OCI-LY1 (cell line): ENCODE measurements around the gene NABP1.
A peak's percentile ranks its signal among the peaks of the same experiment; 100 is the strongest.

Experiments
- H2AFZ ChIP-seq: fragments of 200-600 bp; sonication (generic), shearing (Covaris generic); 2 replicates; pipeline ENCODE4 v1.6.0; 2014; ENCODE audit warnings: antibody characterized with exemption, mild to moderate bottlenecking, low read length
- H3F3A ChIP-seq: fragments of 200-600 bp; sonication (generic), shearing (Covaris generic); 2 replicates; pipeline ENCODE4 v1.6.0; 2014; ENCODE audit warnings: mild to moderate bottlenecking, antibody characterized with exemption, low read length, moderate library complexity; ENCODE audit not compliant: insufficient read depth
- H3K27ac ChIP-seq: fragments of 200-600 bp; sonication (generic); 2 replicates; pipeline ENCODE4 v1.5.1; 2014; ENCODE audit warnings: low read length, mixed run types, mild to moderate bottlenecking, low read depth; ENCODE audit not compliant: poor library complexity, severe bottlenecking
- H3K27me3 ChIP-seq: fragments of 200-600 bp; sonication (generic); 2 replicates; pipeline ENCODE4 v1.6.0; 2014; ENCODE audit warnings: antibody characterized with exemption, mild to moderate bottlenecking, low read length, moderate library complexity; ENCODE audit not compliant: insufficient read depth
- H3K36me3 ChIP-seq: fragments of 200-600 bp; sonication (generic); 2 replicates; pipeline ENCODE4 v1.6.1; 2014; ENCODE audit warnings: mild to moderate bottlenecking, antibody characterized with exemption, low read length, moderate library complexity, mixed read lengths; ENCODE audit not compliant: insufficient read depth
- H3K4me1 ChIP-seq: fragments of 200-600 bp; sonication (generic); 2 replicates; pipeline ENCODE4 v1.5.1; 2014; ENCODE audit warnings: mild to moderate bottlenecking, low read length, moderate library complexity; ENCODE audit not compliant: insufficient read depth, severe bottlenecking
- H3K4me2 ChIP-seq: fragments of 200-600 bp; sonication (generic), shearing (Covaris generic); 2 replicates; pipeline ENCODE4 v1.6.1; 2014; ENCODE audit warnings: low read length
- H3K4me3 ChIP-seq: fragments of 200-600 bp; sonication (generic); 2 replicates; pipeline ENCODE4 v1.5.1; 2014; ENCODE audit warnings: low read length, low read depth, mild to moderate bottlenecking, mixed read lengths; ENCODE audit not compliant: poor library complexity, severe bottlenecking
- H3K79me2 ChIP-seq: fragments of 200-600 bp; shearing (Covaris generic); 2 replicates; pipeline ENCODE4 v1.6.1; 2016; ENCODE audit warnings: mixed run types, low read length, mixed read lengths; ENCODE audit not compliant: insufficient read depth
- H3K9ac ChIP-seq: fragments of 200-600 bp; sonication (generic), shearing (Covaris generic); 2 replicates; pipeline ENCODE4 v1.6.1; 2014; ENCODE audit warnings: mild to moderate bottlenecking, low read length, mixed read lengths
- H3K9me2 ChIP-seq: fragments of 200-600 bp; sonication (generic), shearing (Covaris generic); 2 replicates; pipeline ENCODE4 v1.6.1; 2014; ENCODE audit warnings: low read depth, mild to moderate bottlenecking, low read length, mixed read lengths
- H3K9me3 ChIP-seq: fragments of 200-600 bp; shearing (Covaris generic); 2 replicates; pipeline ENCODE4 v1.6.1; 2014; ENCODE audit warnings: low read length, mixed read lengths
- H4K20me1 ChIP-seq: fragments of 200-600 bp; sonication (generic), shearing (Covaris generic); 2 replicates; pipeline ENCODE4 v1.6.0; 2016; ENCODE audit warnings: mild to moderate bottlenecking, low read length; ENCODE audit not compliant: insufficient read depth
- CTCF ChIP-seq: fragments of 200-600 bp; sonication (generic), shearing (Covaris generic); IDR thresholded peaks from 2 replicates; pipeline ENCODE4 v1.5.1; 2017; ENCODE audit warnings: mild to moderate bottlenecking, antibody characterized with exemption, low read length, moderate library complexity, mixed read lengths
- EZH2 ChIP-seq: fragments of 200-600 bp; sonication (generic), shearing (Covaris generic); IDR thresholded peaks from 2 replicates; pipeline ENCODE4 v1.8.0; 2017; ENCODE audit warnings: borderline replicate concordance, mixed run types, mild to moderate bottlenecking, antibody characterized with exemption, low read length, moderate library complexity, mixed read lengths

NABP1 gene

GRCh38 chr2:191680639-191681038 lies 2.7 kb downstream of the NABP1 start:
- Histone ChIP-seq H3K9me2 (no peaks in the 10 kb centered on the region), H3K9ac (peak overlapping the region; percentile 52), H3K4me1 (peaks cover 48% of the 10 kb centered on the region), H3K36me3 (peaks cover 45% of the 10 kb centered on the region), H3K4me2 (peak overlapping the region; percentile 96), H3K27ac (peak overlapping the region; percentile 59), H3K9me3 (no peaks in the 10 kb centered on the region), H3F3A (no peaks in the 10 kb centered on the region), H4K20me1 (no peaks in the 10 kb centered on the region), H3K4me3 (peak overlapping the region; percentile 89), H3K79me2 (peaks cover 6% of the 10 kb centered on the region; the same call in 1 of the 2 replicates), H2AFZ (no peak overlapping the region), H3K27me3 (no peaks in the 10 kb centered on the region)
- TF ChIP-seq EZH2: no peak
- TF ChIP-seq CTCF: no peak

GRCh38 chr2:191682126-191682525 lies 4.2 kb downstream of the NABP1 start:
- no peak overlapping the region for H3K4me3 ChIP-seq
- H3K27ac ChIP-seq: no peak overlapping the region
- H3K9me3 ChIP-seq: no peaks in the 10 kb centered on the region
- no peak overlapping the region for H3K4me2 ChIP-seq
- H2AFZ ChIP-seq: no peak overlapping the region
- no peaks in the 10 kb centered on the region for H4K20me1 ChIP-seq
- no peaks in the 10 kb centered on the region for H3K9me2 ChIP-seq
- H3K4me1 ChIP-seq: peaks cover 33% of the 10 kb centered on the region
- peaks cover 6% of the 10 kb centered on the region; the same call in 1 of the 2 replicates for H3K79me2 ChIP-seq
- TF ChIP-seq EZH2: no peak
- TF ChIP-seq CTCF: no peak
- H3K9ac ChIP-seq: no peak overlapping the region
- H3K27me3 ChIP-seq: no peaks in the 10 kb centered on the region
- no peaks in the 10 kb centered on the region; the same call in 1 of the 2 replicates for H3F3A ChIP-seq
- H3K36me3 ChIP-seq: peaks cover 60% of the 10 kb centered on the region

DNA sequence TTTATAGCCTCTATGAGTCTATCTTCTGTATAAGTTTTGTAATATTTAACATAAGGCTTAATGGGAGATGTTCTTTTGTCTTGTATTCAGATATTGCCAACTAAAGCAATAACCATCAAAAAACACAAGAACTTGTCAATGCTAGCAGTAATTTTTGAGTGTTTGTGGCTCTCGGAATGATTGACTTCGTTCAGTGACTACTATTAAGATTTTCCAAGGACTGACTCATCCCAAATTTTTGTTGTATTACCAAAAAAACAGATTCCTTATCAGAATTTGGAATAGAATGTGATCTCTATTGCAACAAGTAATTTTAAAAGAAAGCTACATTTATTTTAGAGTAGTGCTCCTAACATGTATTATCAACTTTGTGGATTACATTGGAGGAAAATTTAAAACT lies 8.1 kb downstream of the NABP1 start:
- no peaks in the 10 kb centered on the region for H3K9me2 ChIP-seq
- no peaks in the 10 kb centered on the region for H4K20me1 ChIP-seq
- no peaks in the 10 kb centered on the region; the same call in 1 of the 2 replicates for H3F3A ChIP-seq
- H3K79me2 ChIP-seq: no peaks in the 10 kb centered on the region
- no peaks in the 10 kb centered on the region for H3K27me3 ChIP-seq
- TF ChIP-seq EZH2: no peak
- no peak for TF ChIP-seq CTCF
- peaks cover 72% of the 10 kb centered on the region for H3K36me3 ChIP-seq
- no peaks in the 10 kb centered on the region for H3K9me3 ChIP-seq
- H3K4me2 ChIP-seq: no peak overlapping the region
- H3K9ac ChIP-seq: no peak overlapping the region
- no peak overlapping the region for H3K4me3 ChIP-seq
- H2AFZ ChIP-seq: no peak overlapping the region
- no peak overlapping the region for H3K27ac ChIP-seq
- peaks cover 5% of the 10 kb centered on the region for H3K4me1 ChIP-seq
